GM12872 (cell line): ENCODE data around the gene MFSD6.

ENCODE experiments used
- TF ChIP-seq, protein P1 (sequence below): IDR thresholded peaks from 3 replicates; pipeline ENCODE4 v1.5.1; 2011; ENCODE audit warnings: low read depth, mild to moderate bottlenecking, low read length, moderate library complexity; ENCODE audit not compliant: insufficient read depth

Gene MFSD6

DNA sequence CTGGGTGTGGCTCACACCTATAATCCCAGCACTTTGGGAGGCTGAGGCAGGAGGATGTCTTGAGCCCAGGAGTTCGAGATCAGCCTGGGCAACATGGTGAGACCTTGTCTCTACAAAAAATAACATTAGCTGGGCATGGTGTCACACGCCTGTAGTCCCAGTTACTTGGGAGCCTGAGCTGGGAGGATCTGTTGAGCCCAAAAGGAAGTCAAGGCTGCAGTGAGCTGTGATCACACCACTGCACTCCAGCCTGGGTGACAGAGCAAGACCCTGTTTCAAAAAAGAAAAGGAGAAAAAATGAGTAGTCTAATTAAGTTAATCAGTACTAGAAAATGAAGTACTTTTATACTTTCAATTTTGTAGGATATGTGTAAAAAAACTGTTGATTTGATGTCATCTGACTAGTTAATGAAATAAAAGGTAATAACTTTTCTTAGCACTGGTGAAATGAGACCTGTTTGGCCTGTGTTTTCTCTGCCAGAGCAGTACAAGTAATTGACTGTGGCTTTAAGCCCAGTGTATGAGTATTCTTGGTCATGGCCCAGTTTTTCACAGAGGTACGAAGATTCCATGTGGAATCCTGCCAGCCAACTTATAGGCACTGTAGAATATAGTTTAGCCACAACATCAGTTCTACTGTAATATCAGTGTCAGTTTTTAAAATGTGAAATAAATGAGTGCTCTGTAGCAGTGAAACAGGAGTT lies 35.8 kb downstream of the MFSD6 start:
- TF ChIP-seq, protein P1, sequence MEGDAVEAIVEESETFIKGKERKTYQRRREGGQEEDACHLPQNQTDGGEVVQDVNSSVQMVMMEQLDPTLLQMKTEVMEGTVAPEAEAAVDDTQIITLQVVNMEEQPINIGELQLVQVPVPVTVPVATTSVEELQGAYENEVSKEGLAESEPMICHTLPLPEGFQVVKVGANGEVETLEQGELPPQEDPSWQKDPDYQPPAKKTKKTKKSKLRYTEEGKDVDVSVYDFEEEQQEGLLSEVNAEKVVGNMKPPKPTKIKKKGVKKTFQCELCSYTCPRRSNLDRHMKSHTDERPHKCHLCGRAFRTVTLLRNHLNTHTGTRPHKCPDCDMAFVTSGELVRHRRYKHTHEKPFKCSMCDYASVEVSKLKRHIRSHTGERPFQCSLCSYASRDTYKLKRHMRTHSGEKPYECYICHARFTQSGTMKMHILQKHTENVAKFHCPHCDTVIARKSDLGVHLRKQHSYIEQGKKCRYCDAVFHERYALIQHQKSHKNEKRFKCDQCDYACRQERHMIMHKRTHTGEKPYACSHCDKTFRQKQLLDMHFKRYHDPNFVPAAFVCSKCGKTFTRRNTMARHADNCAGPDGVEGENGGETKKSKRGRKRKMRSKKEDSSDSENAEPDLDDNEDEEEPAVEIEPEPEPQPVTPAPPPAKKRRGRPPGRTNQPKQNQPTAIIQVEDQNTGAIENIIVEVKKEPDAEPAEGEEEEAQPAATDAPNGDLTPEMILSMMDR = no peak

DNA sequence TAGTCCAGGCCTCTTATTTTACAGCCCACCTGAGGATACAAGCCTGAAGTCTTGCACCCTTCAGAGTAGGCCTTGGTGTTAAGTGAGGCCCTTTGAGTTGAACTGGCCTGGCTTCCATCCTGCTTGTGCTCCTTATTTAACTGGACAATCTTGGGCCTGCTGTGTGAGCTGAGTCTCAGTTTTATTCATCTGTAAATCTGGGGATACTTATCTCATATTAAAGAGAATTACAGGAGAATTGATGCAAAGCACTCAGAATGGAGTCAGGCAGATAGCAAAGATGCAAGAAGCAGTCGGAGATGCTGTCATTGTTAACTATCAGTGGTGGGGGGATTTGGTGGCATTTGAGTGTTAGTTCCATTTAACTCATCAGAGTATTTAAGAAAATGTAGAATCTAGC lies 36.8 kb downstream of the MFSD6 start:
- TF ChIP-seq, protein P1 = no peak

DNA sequence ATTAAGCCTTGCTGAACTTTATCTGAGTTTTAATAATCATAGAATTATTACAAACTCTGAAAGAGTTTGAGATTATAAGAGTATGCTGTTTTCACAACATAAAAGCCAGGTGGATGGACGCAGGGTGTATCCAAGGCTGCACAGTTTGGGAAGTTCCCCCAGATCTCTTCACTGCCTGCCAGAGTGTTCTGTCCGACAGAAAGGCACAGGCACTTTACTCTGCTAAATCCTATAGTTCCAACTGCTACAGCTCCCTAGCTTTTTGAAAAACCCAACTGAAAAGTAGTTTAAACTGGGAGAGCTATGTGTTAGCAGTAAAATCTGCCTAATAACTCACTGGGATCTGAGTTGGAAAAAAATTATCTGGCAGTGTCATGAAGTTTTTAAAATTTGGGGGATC lies 38.0 kb downstream of the MFSD6 start:
- TF ChIP-seq, protein P1 = no peak

DNA sequence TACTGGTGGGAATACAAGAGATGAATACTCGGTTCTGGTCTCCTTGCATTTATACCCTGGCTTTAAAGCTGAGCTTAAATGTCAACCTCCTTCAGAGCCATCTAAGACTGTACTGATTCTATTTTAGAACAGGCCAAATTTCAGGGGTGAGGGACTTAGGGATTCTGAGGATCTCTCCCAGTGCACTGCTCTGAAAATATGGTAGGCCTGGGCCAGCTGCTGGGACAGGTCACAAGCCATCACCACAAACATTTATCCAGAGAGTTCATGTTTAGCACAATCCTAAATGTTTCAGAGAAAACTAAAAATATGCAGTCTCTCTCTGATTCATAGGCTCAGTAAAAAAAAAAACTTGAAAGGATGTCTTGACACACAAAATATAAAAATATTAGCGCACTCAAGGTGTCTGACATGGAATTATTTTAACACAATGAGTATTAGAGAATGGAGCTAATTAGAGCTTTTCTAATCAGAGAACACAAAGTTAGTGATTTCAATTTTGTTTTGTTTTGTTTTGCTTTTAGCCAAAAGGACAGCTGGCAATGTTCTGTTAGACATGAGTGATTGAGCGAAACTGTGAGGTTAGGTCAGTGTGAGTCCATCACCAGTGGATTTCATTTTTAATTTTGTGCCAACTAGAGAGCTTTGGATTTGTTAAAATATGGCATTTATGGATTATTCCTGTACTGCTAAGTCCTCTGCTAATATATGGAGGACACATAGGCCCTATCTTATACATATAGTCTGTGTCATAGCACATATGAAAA lies 38.8 kb downstream of the MFSD6 start:
- TF ChIP-seq, protein P1 = no peak

DNA sequence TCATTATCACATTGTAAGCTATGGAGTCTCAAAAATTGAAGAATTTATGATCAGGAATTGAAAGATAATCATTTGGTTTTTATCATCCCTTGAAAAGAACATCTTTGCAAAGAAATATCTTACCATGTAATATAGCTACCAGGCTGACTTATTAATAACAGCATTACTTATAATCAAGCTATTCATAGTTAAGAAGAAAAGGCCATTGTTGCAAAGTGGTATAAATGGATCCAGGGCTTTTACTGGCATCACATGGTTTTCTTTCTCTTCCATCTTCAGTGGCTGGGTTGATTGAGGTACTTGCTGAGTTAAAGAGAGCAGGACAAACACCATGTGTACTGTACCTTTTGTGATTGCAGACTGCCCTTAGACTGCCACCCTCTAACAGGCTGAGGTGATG lies 39.6 kb downstream of the MFSD6 start:
- TF ChIP-seq, protein P1 = no peak

DNA sequence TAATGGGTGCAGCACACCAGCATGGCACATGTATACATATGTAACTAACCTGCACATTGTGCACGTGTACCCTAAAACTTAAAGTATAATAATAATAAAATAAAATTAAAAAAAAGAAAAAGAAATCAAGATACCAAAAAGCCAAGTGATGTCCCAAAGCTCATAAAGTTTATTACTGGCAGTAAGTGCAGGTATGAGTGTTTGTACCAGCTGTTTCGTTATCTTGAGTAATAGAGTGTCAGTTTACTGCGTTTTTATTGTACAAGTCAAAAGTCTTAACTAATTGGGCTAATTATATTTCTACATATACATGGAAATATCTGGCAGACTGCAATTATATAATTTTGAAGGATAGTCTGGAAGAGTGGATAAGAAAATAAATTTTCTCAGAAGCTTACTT lies 41.8 kb downstream of the MFSD6 start:
- TF ChIP-seq, protein P1 = no peak

DNA sequence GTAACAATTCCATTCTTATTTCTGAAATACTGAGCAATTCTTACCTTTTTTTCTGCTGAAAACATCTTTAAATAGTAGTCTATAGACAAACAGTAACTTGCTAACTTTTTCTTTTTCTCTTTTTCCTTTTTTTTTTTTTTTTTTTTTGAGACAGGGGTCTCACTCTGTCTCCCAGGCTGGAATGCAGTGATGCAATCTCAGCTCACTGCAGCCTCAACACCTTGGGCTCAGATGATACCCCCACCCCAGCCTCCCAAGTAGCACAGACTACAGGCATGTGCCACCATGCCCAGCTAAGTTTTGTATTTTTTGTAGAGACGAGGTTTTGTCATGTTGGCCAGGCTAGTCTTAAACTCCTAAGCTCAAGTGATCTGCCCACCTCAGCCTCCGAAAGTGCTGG lies 42.2 kb downstream of the MFSD6 start:
- TF ChIP-seq, protein P1 = no peak
